HG02884 (cell line): ENCODE measurements around the gene PTPN14.

Source experiments
- ATAC-seq: cut with Tn5 transposase; IDR thresholded peaks from one replicate; pipeline ENCODE4 v1.9.1; 2021; ENCODE audit warnings: mild to moderate bottlenecking, moderate library complexity; ENCODE audit not compliant: unreplicated experiment

The PTPN14 gene

DNA sequence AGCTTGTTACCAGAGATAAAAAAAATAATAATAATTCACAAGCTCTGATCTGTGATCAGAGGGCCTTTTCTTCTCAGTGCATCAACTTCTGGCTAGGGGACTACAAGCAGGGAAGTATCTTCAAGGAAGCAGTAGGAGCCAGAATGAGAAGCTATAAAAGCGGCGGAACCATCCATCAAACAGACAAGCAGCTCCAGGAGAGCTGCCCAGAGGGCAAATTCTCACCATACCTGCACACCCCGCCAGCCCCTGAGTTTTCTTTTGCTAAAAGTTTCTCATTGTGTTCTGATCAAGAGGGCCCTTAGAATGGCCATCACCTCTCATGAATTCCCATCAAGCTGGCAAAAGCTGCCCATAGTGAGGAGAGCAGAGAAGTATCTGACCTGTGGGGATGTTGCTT is 171.0 kb downstream of the PTPN14 start:
- no peak for ATAC-seq

DNA sequence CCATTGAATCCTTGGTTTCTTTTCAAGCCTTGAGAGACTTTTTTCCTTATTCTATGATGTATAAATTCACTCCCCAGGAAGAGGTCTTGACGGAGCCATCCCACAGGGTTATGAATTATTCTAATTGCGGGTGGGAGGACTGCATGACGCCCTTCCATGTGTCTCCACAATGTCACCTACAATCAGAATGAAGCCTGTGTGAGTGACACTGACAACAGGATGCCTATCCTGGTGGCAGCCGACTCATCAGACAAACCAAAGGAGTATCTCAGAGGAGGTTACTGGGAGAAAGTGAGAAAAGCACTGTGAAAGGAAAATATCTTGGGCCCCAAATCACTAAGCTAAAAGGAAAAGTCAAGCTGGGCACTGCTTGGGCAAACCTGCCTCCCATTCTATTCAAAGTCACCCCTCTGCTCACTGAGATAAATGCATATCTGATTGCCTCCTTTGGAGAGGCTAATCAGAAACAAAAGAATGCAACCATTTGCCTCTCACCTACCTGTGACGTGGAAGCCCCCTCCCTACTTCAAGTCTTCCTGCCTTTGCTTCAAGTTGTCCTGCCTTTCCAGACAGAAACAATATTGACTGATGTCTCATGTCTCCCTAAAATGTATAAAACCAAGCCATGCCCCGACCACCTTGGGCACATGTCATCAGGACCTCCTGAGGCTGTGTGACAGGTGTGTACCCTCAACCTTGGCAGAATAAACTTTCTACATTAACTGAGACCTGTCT is 172.0 kb downstream of the PTPN14 start:
- no peak for ATAC-seq

DNA sequence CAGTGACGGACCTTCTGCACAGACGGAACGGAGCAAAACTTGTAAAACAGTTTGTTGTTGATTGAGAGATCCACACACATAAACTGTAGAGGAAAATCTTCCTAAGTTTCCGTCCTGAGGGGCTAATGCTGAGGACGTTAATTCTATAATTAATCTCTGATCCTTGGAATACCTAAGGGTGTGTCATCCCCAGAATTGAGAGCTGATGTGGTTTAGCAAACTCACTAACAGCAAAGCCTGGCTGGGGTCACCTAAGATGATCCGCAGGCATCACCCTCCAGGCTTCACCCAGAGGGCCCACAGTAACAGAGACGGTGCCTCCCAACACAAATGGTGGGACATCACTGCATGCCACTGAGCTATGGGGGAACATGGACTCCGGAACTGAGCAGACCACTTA is 172.9 kb downstream of the PTPN14 start:
- ATAC-seq = no peak

DNA sequence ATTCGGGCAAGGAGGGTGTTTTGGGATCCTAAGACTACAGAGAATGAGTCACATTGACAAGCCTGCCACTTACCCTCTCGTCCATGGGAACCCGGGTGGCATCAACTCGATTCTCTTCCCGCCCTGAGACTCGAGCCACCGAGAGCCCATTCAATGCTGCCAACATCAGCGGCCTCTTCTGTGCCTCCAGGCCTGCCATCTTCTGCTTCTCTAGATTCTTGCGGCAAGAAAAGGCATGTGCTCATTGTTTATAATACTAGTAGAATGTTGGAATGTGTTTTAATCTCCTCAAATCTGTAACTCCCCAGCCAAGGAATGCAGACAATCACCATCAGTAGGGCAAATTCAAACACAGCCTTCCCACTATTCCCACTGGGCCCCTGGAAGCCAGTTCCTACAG is 173.5 kb downstream of the PTPN14 start:
- no peak for ATAC-seq

DNA sequence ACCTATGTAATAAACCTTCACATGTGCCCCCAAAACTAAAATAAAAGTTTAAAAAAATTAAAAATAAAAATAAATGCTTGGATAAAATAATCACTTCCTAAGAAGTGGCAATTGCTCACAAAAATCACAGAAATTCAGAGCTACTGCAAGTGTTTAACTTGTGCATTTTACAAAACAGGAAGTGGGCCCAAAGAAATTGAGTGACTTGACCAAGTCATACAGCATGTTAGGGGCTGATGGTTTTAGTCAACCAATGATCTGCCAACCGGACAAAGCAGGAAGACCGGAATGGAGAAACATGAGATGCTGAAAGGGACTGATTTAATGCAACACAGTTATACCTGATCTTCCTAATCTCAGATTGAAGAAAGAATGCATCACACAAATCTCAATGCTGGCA is 173.9 kb downstream of the PTPN14 start:
- no peak for ATAC-seq

DNA sequence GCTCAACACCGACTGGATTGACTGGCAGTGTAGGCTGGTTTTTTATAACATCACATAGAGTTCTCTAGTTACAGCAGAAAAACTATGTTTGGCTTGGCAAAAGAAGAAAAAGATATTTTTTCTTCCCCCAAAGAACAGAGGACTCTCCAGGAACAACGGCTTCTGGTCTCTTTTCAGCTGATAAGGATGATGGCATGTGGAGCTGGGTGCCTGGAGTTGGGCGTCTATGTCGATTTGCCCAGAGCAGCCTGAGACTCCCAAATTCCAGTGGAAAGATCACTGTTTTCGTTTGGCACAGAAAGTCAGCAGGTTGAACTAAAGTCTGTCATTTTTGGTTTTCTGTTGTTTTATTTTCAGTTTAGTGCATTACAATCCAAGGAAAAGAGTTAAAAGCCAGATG is 179.3 kb downstream of the PTPN14 start:
- no peak for ATAC-seq

DNA sequence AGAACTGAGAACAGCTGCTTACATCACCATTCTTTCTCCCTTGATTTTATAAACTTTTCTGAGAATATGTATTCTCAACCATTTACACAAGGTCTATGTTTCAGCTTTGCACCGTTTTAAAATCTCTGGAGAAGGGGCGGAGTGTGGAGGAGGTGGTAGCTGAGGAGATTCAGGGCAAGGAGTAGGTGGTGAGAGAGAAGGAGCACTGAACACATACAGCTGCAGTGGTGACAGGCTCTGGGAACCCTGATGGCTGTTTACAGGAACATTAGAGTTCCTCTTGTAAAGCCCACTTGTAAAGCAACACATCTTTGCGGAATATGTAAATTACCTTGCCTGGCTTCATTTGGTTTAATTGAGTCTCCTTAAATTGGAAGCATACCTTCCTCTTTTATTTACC is 180.8 kb downstream of the PTPN14 start:
- ATAC-seq = no peak

DNA sequence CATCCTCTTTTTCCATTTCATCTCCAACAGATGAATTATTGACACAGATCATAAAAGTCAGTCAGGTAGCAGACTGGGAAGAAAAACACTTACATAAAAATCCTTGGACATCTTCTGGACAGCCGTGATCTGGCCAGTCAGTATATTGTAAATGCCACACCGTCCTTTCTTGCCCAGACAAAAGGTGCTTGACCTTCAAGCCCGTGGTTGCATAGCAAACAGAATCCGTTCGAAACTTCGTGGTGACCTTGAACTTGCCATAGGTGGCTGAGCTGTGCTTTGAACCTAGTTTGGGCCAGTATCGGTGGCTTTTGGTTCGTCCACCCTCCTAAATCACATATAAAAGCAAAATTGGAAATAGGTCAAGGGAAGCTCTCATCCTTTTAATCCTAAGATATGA is 182.0 kb downstream of the PTPN14 start:
- ATAC-seq = no peak

DNA sequence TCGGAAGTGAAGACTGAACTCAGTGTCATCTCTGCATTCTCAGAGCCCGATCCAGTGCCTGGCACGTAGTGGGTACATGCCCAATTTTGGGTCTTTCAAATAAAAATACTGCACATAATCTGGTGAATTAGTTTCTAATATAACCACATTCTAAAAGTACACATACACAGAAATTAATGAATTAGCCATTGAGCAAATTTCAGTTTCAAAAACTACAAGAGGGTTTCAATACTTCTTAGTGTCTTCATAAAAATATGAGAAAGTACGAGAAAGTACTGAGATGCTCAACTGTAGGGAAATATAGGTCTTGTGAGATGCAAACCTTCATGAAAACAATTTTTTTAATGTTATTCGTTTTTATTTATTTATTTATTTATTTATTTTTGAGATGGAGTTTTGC is 183.6 kb downstream of the PTPN14 start:
- ATAC-seq = no peak

DNA sequence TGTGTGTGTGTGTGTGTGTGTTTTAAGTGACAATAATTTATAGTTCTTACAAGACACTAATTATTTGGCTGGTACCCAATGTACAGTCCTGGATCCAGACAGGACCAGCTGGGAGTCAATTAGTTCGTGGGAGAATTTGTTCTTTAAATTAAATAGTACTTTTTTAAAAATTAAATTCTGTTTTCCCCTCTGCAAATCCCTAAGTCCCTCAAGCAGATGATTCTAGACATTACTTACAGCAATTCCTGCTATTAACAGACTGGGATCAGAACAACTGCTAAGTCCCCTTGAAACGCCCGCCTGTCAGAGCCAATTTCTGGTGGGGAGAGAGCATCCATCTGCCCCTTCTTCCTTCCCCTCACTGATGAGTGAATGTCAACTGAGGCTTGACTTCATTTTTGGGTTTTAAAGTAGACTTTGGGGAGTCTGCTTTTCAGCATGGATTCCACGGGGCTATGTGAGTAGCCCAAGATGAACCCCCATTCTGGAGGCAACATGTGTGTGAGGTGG is 186.6 kb downstream of the PTPN14 start:
- no peak for ATAC-seq

DNA sequence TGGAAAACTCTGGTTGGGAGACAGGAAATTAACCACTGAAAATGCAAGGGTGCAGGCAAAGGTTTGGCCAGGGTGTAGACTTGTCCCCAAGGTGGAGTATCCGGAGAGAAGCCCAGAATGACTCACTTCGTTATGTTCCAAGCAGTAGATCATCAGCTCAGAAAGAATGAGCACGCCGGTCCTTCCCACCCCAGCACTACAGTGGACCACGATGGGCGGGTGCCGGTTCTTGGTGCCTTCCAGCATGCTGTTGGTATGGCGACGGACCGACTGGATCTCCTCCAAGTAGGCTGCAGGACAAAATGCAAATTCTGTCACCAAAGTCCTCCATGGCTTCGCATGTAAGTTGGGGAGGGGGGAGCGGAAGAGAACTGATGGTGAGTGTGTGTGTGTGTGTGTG is 187.0 kb downstream of the PTPN14 start:
- ATAC-seq = no peak

DNA sequence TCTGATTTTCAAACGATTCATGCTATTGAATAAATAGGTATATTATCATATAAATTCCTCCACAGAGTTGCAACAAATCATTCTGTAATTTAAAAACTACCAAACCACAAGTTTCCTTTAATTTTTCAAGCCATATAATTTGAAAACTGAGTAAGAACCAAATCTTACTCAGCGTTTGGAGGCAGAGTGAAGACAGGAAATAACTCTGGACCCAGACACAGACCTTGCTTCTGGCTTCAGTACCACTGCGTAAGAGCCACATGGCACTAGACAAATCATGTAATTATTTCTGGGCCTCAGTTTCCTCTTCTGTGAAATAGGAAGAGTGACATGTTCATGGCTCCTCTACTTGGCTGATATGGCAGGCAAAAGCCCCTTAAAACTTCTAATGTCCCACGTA is 188.0 kb downstream of the PTPN14 start:
- ATAC-seq = no peak

DNA sequence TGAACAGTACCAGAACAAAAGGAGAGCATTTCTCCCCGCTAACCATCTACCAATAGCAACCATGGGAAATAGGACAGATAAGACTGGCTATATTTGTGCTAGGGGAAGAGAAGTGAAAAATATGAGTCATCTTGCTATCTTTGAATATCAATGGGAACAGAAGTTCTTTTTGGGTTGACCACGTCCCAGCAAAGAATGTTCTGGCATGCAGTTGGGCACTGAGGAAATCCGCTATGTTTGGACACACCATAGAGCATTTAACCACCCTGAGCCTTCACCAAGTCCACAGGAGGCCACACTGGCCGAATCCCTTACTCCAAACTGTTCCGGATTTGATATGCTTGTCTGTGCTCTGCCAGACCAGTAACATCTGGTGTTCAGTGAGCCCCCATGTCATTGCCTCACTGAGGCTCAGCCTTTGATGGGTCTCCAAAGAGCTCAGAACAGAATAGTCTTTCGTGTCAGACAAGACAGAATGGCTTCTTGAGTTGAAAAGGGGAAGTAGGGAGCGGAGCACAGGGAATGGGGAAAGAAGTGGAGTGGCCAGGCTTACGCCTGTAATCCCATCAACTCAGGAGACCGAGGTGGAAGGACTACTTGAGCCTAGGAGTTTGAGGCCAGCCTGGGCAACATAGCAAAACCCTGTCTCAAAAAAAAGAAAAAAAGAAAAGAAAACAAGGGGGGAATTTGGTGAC is 189.1 kb downstream of the PTPN14 start:
- ATAC-seq = no peak

DNA sequence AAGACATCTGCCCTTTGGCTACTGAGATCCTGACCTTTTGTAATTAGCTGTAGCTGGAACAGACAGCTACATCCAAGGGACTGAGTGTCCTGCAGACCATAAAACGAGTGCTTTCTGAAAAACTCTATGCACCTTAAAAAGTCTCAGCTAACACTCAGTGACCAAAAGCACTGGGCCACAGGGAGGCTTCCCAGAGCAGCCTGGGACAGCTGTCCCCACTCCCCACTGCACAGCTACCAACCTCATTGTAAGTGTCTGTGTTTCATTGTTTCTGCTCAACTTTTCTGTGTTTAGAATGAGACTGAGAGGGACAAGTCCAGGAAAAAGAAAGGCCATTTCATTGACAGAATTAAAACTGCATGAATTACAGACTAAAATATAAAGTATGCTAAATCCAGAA is 189.8 kb downstream of the PTPN14 start:
- no peak for ATAC-seq

DNA sequence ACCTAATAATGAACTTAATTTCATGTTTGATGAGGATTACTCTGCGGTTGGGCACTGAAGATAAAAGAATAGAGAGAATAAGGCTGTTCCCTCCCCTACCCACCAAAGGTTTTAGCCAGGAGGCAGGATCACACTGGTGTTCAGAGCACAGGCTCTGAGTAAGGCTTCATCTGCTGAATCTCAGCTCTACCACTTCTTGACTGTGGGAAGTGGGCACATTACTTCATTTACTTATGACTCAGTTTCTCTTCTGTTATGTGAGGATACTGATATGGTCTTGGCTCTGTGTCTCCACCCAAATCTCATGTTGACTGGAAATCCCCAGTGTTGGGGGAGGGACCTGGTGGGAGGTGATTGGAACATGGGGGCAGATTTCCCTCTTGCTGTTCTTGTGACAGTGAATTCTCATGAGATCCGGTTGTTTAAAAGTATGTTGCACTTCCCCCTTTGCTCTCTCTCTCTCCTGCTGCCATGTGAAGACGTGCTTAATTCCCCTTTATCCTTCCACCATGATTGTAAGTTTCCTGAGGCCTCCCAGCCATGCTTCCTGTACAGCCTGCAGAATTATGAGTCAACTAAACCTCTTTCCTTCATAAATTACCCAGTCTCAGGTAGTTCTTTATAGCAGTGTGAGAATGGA is 190.8 kb downstream of the PTPN14 start:
- no peak for ATAC-seq

DNA sequence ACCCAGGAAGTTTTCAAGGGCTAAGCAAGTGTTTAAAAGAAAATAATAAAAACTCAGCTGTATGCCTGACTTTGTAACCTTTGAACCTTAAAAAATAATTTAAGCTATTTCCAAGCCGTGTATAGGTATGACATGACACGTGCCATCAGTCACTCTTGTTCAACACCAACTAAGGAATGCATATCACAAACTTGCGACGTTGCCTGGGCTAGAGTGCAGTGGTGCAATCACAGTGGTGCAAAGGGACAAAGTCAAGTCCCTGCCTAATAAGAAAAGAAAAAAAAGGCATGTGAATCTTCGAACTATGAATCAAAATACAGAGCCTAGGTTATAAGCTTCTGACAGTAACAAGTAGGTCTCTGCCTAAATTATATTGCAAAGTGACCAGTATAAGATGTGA is 191.3 kb downstream of the PTPN14 start:
- ATAC-seq = no peak

DNA sequence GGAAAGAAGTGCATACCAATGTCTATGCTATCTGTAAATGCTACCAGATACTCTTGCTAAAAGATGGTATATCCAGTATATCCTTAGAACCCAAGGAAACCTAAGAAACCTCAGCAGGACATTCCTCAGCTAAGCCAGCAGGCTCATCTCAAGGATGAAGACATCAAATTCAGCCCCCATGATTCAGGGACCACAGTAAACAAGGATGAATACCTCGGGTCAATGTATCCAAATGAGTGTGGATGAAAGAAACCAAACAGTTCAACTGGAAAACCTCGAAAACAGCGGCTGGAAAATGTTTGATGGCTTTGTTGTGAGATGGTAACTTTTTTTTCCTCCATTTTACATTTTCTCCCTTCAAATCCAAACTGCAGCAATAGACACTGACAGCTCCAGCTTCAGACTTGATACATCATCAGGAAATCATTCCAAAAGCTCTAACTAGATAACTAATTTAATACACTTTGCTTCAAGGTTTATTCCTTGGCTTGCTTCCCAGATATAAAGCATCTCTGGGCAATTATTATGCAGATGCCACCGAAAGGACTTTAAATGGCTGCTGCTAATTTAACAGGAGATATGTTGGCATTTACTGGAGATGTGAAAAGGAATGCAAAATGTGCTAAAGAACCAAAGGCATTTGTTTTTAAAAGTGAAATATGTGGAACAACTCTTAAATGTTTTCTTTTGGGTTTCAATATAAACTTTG is 196.8 kb downstream of the PTPN14 start:
- no peak for ATAC-seq

DNA sequence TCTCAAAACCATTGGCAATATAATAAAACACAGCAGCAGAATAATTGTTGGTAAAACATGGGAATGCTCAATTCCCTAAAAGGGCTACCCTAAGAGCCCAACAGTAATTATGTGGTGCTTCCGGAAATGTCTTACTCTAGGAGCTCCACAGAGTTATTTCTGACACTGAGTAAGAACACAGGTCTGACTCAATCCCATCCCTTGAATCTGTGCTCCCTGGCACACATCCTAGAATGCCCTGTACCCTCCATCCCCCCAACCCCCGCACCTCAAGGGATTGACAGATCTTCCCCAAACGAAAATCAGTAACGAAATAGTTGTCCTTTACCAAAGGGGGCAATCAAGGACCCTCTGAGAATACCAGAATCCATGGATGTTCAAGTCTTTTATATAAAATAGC is 198.6 kb downstream of the PTPN14 start:
- no peak for ATAC-seq

DNA sequence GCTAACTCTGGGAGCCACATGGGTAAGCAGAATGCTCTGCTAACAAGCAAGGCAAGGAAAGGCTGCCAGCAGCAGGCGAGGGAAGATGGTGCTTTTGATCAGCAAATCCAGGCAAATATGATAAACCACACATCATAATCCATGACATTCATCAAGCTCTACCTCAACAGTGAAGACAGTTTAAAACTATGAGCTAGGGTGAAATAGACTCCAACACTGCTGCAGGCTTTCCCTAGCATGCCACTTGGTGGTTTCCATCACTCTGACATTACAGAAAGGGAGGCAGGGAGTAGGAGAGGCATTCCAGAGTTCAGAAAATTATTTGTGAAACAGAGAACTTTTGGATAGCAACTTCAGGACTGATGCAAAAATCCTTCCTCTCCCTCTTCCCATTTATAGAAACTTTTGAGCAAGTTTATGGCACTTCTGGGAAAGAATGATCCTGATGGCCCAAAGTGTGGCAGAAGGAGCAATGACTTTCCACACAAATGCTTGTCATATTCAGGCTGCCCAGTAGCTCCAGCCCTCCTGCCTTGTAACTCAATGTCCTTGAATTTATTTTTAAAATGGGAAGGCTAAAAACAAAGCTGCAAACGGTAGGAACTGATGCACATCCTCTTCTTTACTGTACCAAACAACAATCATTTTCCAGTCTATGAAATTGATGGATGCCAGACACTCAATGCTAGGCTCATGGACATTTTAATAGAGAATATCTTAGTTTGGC is 199.7 kb downstream of the PTPN14 start:
- no peak for ATAC-seq

DNA sequence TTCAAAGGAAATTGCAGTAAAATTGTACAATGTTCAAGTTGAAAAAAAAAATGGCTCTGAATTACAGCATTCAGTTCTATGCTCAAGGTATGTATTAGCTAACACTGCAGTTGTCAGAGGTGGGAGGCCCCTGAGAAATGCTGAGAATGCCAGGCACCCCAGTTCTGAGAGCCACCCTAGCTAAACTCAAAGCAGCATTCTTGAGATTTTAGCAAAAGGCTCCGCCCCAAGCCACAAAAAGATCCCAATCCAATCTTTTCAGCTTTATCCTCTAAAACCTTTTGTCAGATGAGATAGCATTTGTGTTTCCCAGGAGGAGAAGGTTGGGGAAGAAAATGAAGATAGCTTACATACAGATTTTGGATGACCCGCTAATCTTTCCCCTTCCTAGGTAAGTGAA is 201.6 kb downstream of the PTPN14 start:
- no peak for ATAC-seq

DNA sequence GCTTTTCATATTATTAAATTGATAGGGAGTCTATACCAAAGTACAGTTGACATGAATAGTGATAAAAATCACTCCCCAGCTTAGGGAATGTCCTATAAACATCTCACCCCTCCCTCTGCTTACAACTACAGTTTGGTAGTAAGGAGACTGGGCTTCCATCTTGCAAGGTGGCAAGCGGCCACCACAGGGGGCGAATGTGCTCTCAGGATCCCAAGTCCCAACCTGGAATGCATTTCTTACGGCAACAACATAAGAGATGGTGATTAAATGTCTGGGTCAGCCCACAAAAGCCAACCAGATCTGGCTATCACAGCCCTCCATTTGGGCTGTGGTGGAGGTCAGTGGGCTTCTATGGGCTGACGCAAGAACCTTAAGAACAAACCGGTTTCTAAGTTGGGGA is 202.4 kb downstream of the PTPN14 start:
- no peak for ATAC-seq
